Stimulated activated memory B cell treated with anti-CD40 and anti-IgM and Interleukin-4, amounts not matched to agents 10 μg/mL and 1 μg/mL and 100 μg/mL, for 72 hours (primary cell): ENCODE results near the gene MRPL58.
"Not testable (repeated sequence)": the region's sequence is repeated elsewhere in the genome, so short reads cannot be mapped to it uniquely, and the experiment has no call there.

ENCODE experiments used
- ATAC-seq: fragments of 150-1000 bp; cut with Tn5 transposase; 2 replicates; pipeline ENCODE4 v1.10.0; 2021
- H3K27ac Mint-ChIP-seq: one replicate; pipeline ENCODE4 v1.8.0; 2022; ENCODE audit warnings: mild to moderate bottlenecking, mixed read lengths
- H3K27me3 Mint-ChIP-seq: one replicate; pipeline ENCODE4 v1.8.0; 2022; ENCODE audit warnings: mixed read lengths
- H3K36me3 Mint-ChIP-seq: one replicate; pipeline ENCODE4 v1.8.0; 2022; ENCODE audit warnings: mixed read lengths
- H3K4me1 Mint-ChIP-seq: one replicate; pipeline ENCODE4 v1.8.0; 2022; ENCODE audit warnings: mixed read lengths
- H3K4me3 Mint-ChIP-seq: one replicate; pipeline ENCODE4 v1.8.0; 2022; ENCODE audit warnings: mild to moderate bottlenecking, moderate library complexity, mixed read lengths
- H3K9me3 Mint-ChIP-seq: one replicate; pipeline ENCODE4 v1.8.0; 2022; ENCODE audit warnings: mixed read lengths

The MRPL58 gene

GRCh38 chr17:75043789-75044188 is 31.3 kb downstream of the MRPL58 start:
- H3K9me3 Mint-ChIP-seq, H3K27ac Mint-ChIP-seq, H3K27me3 Mint-ChIP-seq, ATAC-seq, H3K4me3 Mint-ChIP-seq: not testable (repeated sequence)
- Mint-ChIP-seq H3K36me3 (peaks cover 30% of the 10 kb centered on the region), H3K4me1 (peaks cover 32% of the 10 kb centered on the region)

- ATAC-seq: no peak
- H3K27me3 Mint-ChIP-seq: no peaks in the 10 kb centered on the region
- H3K4me3 Mint-ChIP-seq: no peak overlapping the region
- H3K36me3 Mint-ChIP-seq: peaks cover 23% of the 10 kb centered on the region
- H3K4me1 Mint-ChIP-seq: peaks cover 32% of the 10 kb centered on the region
- H3K9me3 Mint-ChIP-seq: no peaks in the 10 kb centered on the region
- H3K27ac Mint-ChIP-seq: no peak overlapping the region
Observed at GRCh38 chr17:75044716-75045115, 32.2 kb downstream of the MRPL58 start.

DNA sequence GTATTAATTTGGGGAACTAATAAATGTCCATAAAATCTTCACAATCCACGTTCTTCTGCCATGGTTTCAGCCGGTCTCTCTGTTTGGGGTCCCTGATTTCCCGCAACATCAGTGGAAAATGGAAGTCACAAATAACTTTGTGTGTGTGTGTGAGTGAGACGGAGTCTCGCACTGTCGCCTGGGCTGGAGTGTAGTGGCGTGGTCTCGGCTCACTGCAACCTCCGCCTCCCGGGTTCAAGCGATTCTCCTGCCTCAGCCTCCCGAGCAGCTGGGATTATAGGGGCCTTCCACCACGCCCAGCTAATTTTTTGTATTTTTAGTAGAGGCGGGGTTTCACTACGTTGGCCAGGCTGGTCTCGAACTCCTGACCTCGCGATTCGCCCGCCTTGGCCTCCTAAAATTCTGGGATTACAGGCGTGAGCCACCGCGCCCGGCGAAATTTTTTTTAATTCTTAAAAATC is 33.5 kb downstream of the MRPL58 start:
- Mint-ChIP-seq H3K36me3 (peaks cover 11% of the 10 kb centered on the region), H3K4me1 (peaks cover 32% of the 10 kb centered on the region), H3K4me3 (peak overlapping the region; percentile 99), H3K27ac (peak overlapping the region; percentile 95)
- not testable (repeated sequence) for ATAC-seq, H3K27me3 Mint-ChIP-seq, H3K9me3 Mint-ChIP-seq

- peaks cover 32% of the 10 kb centered on the region for H3K4me1 Mint-ChIP-seq
- no peaks in the 10 kb centered on the region for H3K9me3 Mint-ChIP-seq
- H3K27me3 Mint-ChIP-seq: no peaks in the 10 kb centered on the region
- H3K4me3 Mint-ChIP-seq: peak within 1 kb of the TSS; percentile 99
- peak; percentile 99 for ATAC-seq
- peaks cover 8% of the 10 kb centered on the region for H3K36me3 Mint-ChIP-seq
- H3K27ac Mint-ChIP-seq: peak within 1 kb of the TSS; percentile 95
Observed at GRCh38 chr17:75046407-75047289, 34.2 kb downstream of the MRPL58 start, which contains the start of the genes ATP5PD and KCTD2. TSS of gene ATP5PD (minus strand) at chr17:75046969. CDS start at chr17:75042650, 4,319 bp downstream. TSS of gene KCTD2 (plus strand) at chr17:75047225. CDS start at chr17:75047251, 26 bp downstream.

DNA sequence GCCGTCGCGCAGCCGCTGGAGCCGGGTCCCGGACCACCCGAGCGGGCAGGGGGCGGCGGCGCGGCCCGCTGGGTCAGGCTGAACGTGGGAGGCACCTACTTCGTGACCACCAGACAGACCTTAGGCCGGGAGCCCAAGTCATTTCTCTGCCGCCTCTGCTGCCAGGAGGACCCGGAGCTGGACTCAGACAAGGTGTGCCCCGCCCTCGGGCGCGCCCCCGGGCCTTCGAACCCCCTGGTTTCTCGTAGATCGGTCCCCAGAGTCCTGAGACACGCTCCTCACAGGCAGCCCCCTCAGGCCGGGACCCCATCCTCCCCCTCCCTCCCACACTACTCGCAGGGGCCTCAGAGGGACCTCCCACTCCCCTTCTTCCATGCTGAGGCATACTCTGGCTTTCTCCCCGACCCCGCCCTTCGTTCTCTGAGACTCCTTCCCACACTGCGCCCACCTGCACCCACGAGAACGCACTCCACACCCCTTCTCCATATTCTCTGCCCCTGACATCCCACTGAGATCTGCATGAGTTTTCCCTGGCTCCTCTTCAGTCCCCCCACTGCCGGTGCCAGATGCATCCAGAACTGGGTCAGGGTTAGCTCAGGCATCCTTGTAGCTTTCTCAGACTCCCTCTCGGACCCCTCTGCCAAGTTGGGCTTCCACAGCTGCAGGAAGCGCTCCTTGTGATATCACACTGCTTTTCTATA is 35.1 kb downstream of the MRPL58 start:
- no peak for ATAC-seq
- Mint-ChIP-seq H3K4me1 (peaks cover 37% of the 10 kb centered on the region), H3K27ac (peak overlapping the region; percentile 92), H3K27me3 (no peaks in the 10 kb centered on the region), H3K9me3 (no peaks in the 10 kb centered on the region), H3K36me3 (peaks cover 12% of the 10 kb centered on the region), H3K4me3 (peak overlapping the region; percentile 96)

DNA sequence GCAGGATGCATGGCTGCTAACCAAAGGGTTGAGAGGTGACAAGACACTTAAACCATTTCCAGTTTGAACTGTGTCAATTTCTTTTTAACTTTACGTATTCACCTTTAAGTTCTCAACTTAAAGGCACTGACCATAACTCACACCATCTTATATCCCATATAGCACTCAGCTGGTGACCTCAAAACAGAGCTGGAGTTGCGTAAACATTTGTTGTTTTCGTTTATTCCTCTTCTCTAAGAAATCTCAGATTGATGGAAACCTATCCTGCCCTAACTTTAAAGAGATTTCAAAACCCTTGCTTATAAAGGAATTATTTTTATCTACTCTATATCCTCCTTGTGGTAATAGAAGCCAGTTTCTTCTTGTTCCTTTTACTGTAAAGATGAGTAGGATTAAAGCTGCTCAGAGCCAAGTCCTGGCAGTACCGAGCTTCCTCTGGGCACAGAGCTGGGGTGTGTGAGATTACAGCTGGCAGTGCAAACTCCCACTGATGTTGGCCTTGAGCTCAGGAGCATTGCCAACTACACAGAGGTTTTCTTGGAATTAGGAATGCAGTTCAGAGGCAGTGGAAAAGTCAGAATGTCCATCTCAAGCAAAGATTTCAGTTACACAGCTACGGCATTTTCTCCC is 35.9 kb downstream of the MRPL58 start:
- ATAC-seq: no peak

DNA sequence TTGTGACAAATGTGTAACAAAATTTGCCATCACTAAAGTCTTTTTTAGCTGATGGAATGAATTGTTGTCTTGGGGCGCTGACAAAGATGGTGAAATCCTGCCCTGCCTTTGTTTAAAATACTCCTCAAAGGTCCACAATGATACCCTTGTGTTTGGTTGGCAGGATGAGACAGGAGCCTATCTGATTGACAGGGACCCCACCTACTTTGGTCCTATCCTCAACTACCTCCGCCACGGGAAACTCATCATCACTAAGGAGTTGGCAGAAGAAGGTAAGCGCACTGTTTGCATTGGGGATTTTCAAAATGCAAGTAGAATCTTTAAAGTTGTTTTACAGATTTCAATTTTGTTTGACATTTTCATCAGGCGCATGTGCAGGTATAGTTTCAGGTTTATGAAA is 36.6 kb downstream of the MRPL58 start:
- Mint-ChIP-seq H3K9me3 (no peaks in the 10 kb centered on the region), H3K4me3 (no peak overlapping the region), H3K27ac (no peak overlapping the region), H3K36me3 (peaks cover 25% of the 10 kb centered on the region), H3K27me3 (no peaks in the 10 kb centered on the region), H3K4me1 (peaks cover 37% of the 10 kb centered on the region)
- no peak for ATAC-seq

More for the DNA sequence above, 35.9 kb downstream of the MRPL58 start:
- Mint-ChIP-seq H3K27ac (peak overlapping the region; percentile 92), H3K9me3 (no peaks in the 10 kb centered on the region), H3K36me3 (peaks cover 20% of the 10 kb centered on the region), H3K4me3 (peak overlapping the region; percentile 96), H3K27me3 (no peaks in the 10 kb centered on the region), H3K4me1 (peaks cover 37% of the 10 kb centered on the region)

DNA sequence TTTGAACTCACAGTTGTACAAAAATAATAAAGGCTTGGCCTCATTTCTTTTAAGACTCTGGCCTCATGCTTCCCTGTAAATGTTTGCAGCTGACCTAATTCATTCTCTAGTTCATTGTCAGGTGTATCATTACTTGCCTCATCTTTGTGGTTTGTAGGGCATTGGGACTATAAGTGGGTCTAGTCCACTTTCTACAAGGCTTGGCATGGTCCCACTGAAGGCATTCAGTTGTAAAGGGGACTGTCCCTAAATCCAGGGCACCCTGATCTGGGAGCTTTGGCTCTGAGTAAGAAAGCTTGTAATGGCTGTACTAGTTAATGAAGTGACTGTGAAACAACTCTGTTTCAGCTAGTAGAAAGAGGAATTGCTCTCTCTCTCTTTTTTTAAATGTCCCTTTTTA is 37.2 kb downstream of the MRPL58 start:
- H3K27me3 Mint-ChIP-seq: no peaks in the 10 kb centered on the region
- H3K4me1 Mint-ChIP-seq: peaks cover 35% of the 10 kb centered on the region
- H3K4me3 Mint-ChIP-seq: no peak overlapping the region
- ATAC-seq: no peak
- H3K27ac Mint-ChIP-seq: no peak overlapping the region
- no peaks in the 10 kb centered on the region for H3K9me3 Mint-ChIP-seq
- H3K36me3 Mint-ChIP-seq: peaks cover 31% of the 10 kb centered on the region

- Mint-ChIP-seq H3K27ac (no peak overlapping the region), H3K9me3 (no peaks in the 10 kb centered on the region), H3K36me3 (peaks cover 32% of the 10 kb centered on the region), H3K4me3 (no peak overlapping the region), H3K27me3 (no peaks in the 10 kb centered on the region), H3K4me1 (peaks cover 19% of the 10 kb centered on the region)
- no peak for ATAC-seq
Observed at GRCh38 chr17:75051941-75052340, 39.5 kb downstream of the MRPL58 start.

GRCh38 chr17:75059369-75060345 is 47.2 kb downstream of the MRPL58 start:
- no peak for ATAC-seq
- H3K27ac Mint-ChIP-seq: no peak overlapping the region
- H3K36me3 Mint-ChIP-seq: peaks cover 51% of the 10 kb centered on the region
- H3K4me3 Mint-ChIP-seq: no peak overlapping the region
- no peaks in the 10 kb centered on the region for H3K4me1 Mint-ChIP-seq
- H3K27me3 Mint-ChIP-seq: no peaks in the 10 kb centered on the region
- no peaks in the 10 kb centered on the region for H3K9me3 Mint-ChIP-seq

GRCh38 chr17:75060434-75061054 is 48.1 kb downstream of the MRPL58 start:
- H3K36me3 Mint-ChIP-seq: peaks cover 58% of the 10 kb centered on the region
- no peak for ATAC-seq
- H3K4me3 Mint-ChIP-seq: no peak overlapping the region
- H3K27ac Mint-ChIP-seq: no peak overlapping the region
- H3K4me1 Mint-ChIP-seq: no peaks in the 10 kb centered on the region
- H3K27me3 Mint-ChIP-seq: no peaks in the 10 kb centered on the region
- no peaks in the 10 kb centered on the region for H3K9me3 Mint-ChIP-seq

- no peak for ATAC-seq
- Mint-ChIP-seq H3K9me3 (no peaks in the 10 kb centered on the region), H3K27ac (no peak overlapping the region), H3K4me1 (peaks cover 5% of the 10 kb centered on the region), H3K4me3 (no peak overlapping the region), H3K36me3 (peaks cover 58% of the 10 kb centered on the region), H3K27me3 (no peaks in the 10 kb centered on the region)
Observed at GRCh38 chr17:75061055-75061438, 48.6 kb downstream of the MRPL58 start.

GRCh38 chr17:75061618-75062017 is 49.1 kb downstream of the MRPL58 start:
- no peak for ATAC-seq
- peaks cover 10% of the 10 kb centered on the region for H3K4me1 Mint-ChIP-seq
- no peaks in the 10 kb centered on the region for H3K27me3 Mint-ChIP-seq
- H3K4me3 Mint-ChIP-seq: no peak overlapping the region
- no peaks in the 10 kb centered on the region for H3K9me3 Mint-ChIP-seq
- H3K27ac Mint-ChIP-seq: no peak overlapping the region
- H3K36me3 Mint-ChIP-seq: peaks cover 58% of the 10 kb centered on the region

DNA sequence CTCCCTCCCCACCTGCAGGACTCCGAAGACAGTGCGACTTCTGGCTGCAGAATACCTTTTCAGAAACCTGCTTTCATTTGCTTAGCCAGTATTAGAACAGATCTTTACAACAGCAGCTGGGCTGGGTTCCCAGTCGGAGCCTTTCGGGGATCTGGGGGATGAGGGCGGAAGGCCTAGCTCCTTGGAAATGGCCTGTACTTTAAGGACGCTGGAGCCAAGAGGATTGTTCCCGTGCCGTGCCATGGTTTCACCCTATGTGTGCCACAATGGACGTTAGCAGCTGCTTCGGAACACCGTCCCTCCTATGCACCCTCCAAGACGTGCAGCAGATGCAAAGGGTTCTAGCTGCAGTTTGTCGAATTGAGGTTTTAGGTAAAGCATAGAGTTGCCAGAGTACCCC is 50.7 kb downstream of the MRPL58 start:
- H3K9me3 Mint-ChIP-seq: no peaks in the 10 kb centered on the region
- ATAC-seq: no peak
- H3K36me3 Mint-ChIP-seq: peaks cover 58% of the 10 kb centered on the region
- H3K4me1 Mint-ChIP-seq: peaks cover 12% of the 10 kb centered on the region
- H3K27ac Mint-ChIP-seq: no peak overlapping the region
- H3K4me3 Mint-ChIP-seq: no peak overlapping the region
- no peaks in the 10 kb centered on the region for H3K27me3 Mint-ChIP-seq
